ENCODE measurements around the gene HOXA5. TPM values are rescaled to one million over a fixed set of nuclear protein-coding genes. Genes with fewer than 3 reads are reported as not detected.

Gene HOXA5
- total RNA-seq, 4 donors from 2014 or later: 7.8 to 24.8 (median 14.7) TPM

DNA sequence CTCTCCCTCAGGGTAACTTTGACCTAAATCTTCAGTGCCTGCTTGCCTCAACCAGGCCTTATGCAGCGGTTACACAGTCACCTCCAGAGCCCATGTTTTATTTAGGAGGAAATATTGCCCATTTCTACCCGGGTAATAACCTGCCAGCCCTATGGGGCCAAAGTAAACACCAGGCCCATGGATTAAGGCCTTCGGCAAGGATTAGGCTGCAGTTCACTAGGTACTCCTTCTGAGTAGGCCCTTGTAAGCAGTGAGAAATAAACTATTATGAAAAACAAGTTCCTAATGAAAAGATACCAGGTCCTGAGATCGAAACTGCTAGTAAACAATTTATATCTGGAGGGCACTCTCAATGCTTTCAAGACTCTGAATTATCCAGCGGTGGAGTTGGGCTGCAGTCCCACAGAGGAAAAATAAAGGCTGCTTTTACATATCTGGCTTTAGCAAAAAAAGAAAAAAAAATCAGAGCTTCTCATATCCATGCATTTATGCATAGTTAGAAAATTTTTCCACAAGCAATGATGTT is 34.4 kb upstream of the HOXA5 start:
- intact Hi-C loops (cut with DNase I): no loop called here

DNA sequence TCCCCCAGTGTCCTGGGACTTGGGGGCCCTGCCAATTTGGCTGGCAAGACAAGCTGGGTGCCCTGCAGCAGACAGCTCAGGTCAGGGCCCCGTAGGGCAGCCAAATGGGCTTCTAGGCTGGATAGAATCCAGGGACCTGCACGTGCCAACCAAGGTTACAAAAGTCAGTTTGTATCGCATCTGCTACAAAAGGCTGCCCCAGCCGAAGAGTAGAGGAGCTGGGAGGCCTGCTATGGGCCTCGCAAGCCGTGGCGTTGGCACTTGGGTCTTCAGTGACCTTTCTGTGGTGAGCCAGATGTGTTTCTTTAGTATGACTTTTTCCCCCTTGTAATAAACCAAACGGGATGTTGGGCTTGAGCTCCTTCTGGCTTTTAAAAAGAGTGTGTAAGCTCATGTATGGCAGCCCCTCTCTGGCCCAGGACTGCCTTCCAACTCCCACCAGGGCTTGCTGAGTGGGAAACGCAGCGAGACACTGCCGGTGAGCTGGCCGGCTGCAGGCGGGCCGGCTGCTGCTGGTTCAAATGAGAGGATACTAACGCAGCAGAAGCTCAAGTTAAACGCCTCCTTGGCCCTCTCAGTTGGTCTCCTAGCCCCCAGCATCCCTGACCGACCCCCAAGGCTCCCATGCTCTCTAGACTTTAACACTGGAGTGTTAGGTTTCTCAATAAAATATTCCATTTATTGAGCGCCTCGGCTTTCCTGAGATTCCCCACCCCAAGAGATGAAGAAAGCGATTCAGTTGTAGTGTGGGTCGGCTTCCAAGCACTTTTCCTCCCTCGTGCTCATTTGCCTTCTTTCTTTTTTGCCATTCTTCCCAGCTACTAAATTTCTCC is 33.7 kb upstream of the HOXA5 start:
- no peak for DNase-seq (ENCODE audit: extremely low spot score)
- H3K36me3 ChIP-seq: no peaks in the 10 kb centered on the region
- TF ChIP-seq EP300 (IDR thresholded peaks at IDR 0.05) (no peak), POLR2A (IDR thresholded peaks at IDR 0.05; ENCODE audit: low read depth) (no peak), POLR2AphosphoS5 (IDR thresholded peaks at IDR 0.05) (no peak)
- TF ChIP-seq, protein P1, sequence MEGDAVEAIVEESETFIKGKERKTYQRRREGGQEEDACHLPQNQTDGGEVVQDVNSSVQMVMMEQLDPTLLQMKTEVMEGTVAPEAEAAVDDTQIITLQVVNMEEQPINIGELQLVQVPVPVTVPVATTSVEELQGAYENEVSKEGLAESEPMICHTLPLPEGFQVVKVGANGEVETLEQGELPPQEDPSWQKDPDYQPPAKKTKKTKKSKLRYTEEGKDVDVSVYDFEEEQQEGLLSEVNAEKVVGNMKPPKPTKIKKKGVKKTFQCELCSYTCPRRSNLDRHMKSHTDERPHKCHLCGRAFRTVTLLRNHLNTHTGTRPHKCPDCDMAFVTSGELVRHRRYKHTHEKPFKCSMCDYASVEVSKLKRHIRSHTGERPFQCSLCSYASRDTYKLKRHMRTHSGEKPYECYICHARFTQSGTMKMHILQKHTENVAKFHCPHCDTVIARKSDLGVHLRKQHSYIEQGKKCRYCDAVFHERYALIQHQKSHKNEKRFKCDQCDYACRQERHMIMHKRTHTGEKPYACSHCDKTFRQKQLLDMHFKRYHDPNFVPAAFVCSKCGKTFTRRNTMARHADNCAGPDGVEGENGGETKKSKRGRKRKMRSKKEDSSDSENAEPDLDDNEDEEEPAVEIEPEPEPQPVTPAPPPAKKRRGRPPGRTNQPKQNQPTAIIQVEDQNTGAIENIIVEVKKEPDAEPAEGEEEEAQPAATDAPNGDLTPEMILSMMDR (IDR thresholded peaks at IDR 0.05): no peak
- H3K4me3 ChIP-seq: no peak overlapping the region
- H3K27ac ChIP-seq (replicated peaks in 1 of 4): no peak overlapping the region
- intact Hi-C loops (cut with DNase I): no loop called here
- 83% methylated on average over 16 of the region's 22 CpGs for WGBS
- no peaks in the 10 kb centered on the region for H3K9me3 ChIP-seq
- H3K4me1 ChIP-seq: peaks cover 27 to 44% (median 37%) of the 10 kb centered on the region in 4 donors
- peaks cover 31 to 100% (median 92%) of the 10 kb centered on the region in 4 donors for H3K27me3 ChIP-seq

More for the DNA sequence above, 34.4 kb upstream of the HOXA5 start:
- Histone ChIP-seq H3K27ac (replicated peaks in 1 of 4) (no peak overlapping the region), H3K4me1 (peaks cover 24 to 44% (median 31%) of the 10 kb centered on the region in 4 donors), H3K36me3 (no peaks in the 10 kb centered on the region), H3K4me3 (no peak overlapping the region), H3K9me3 (no peaks in the 10 kb centered on the region), H3K27me3 (peaks cover 31 to 100% (median 92%) of the 10 kb centered on the region in 4 donors)
- TF ChIP-seq, protein P1 (IDR thresholded peaks at IDR 0.05): no peak
- TF ChIP-seq EP300 (IDR thresholded peaks at IDR 0.05): no peak
- no peak for TF ChIP-seq POLR2A (IDR thresholded peaks at IDR 0.05; ENCODE audit: low read depth)
- DNase-seq (ENCODE audit: extremely low spot score): no peak
- 96% methylated on average over 5 of the region's 5 CpGs for WGBS

DNA sequence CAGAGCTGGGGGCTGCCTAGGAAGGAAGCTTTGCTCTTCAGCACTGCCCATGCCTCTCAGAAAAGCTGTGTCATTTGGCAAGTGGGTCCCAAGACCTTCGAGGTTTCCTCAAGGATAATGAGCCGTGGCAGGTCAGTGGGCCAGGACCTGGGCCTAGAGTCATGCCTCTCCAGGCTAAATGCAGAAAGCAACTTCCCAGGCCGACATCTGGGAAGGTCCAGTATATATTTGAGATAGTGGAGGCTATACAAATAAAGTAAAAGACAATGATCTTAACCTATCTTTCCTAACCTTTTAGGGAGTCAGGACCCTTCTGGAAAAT is 33.0 kb upstream of the HOXA5 start:
- H3K4me1 ChIP-seq: peaks cover 27 to 51% (median 43%) of the 10 kb centered on the region in 4 donors
- DNase-seq (ENCODE audit: extremely low spot score): no peak
- H3K36me3 ChIP-seq: no peaks in the 10 kb centered on the region
- H3K27ac ChIP-seq (replicated peaks in 1 of 4): no peak overlapping the region
- intact Hi-C loops (cut with DNase I): no loop called here
- WGBS: 93% methylated on average over 2 of the region's 3 CpGs
- no peak for TF ChIP-seq EP300 (IDR thresholded peaks at IDR 0.05)
- no peak for TF ChIP-seq POLR2A (IDR thresholded peaks at IDR 0.05; ENCODE audit: low read depth)
- TF ChIP-seq, protein P1 (IDR thresholded peaks at IDR 0.05): no peak
- TF ChIP-seq POLR2AphosphoS5 (IDR thresholded peaks at IDR 0.05): no peak
- H3K9me3 ChIP-seq: no peaks in the 10 kb centered on the region
- no peak overlapping the region for H3K4me3 ChIP-seq
- peaks cover 31 to 100% (median 93%) of the 10 kb centered on the region in 4 donors for H3K27me3 ChIP-seq

GRCh38 chr7:27175626-27176523 is 32.4 kb upstream of the HOXA5 start:
- intact Hi-C loops (cut with DNase I): no loop called here
- WGBS: 60% methylated on average over 26 of the region's 40 CpGs
- Histone ChIP-seq H3K27ac (replicated peaks in 1 of 4) (no peak overlapping the region), H3K27me3 (peaks cover 31 to 100% (median 95%) of the 10 kb centered on the region in 4 donors), H3K4me3 (no peak overlapping the region), H3K36me3 (no peaks in the 10 kb centered on the region), H3K9me3 (no peaks in the 10 kb centered on the region), H3K4me1 (peaks cover 27 to 53% (median 43%) of the 10 kb centered on the region in 4 donors)
- no peak for TF ChIP-seq EP300 (IDR thresholded peaks at IDR 0.05)
- TF ChIP-seq POLR2A (IDR thresholded peaks at IDR 0.05; ENCODE audit: low read depth): no peak
- TF ChIP-seq, protein P1 (IDR thresholded peaks at IDR 0.05): no peak
- no peak for TF ChIP-seq POLR2AphosphoS5 (IDR thresholded peaks at IDR 0.05)
- DNase-seq (ENCODE audit: extremely low spot score): no peak

Data from esophagus muscularis mucosa (tissue), 4 donors.